Lung (tissue), 12 donors: Measurements from ENCODE around the gene DDA1. TPM values are rescaled to one million over a fixed set of nuclear protein-coding genes. Genes with fewer than 3 reads are reported as not detected.

Experiments
- ATAC-seq: fragments of 200-7000 bp; cut with Tn5 transposase; one replicate; pipeline ENCODE4 v1.9.1; 2020; ENCODE audit warnings: moderate number of reproducible peaks; ENCODE audit not compliant: insufficient read depth, low FRiP score
- DNase-seq, 3 donors: peaks; one replicate each; pipeline ENCODE4 v3.0.0-alpha.2; 2013 to 2017
- H3K27ac ChIP-seq, 2 donors: one replicate each; pipeline ENCODE4 v1.5.1; 2013; ENCODE audit warnings: mild to moderate bottlenecking in 2 of 2, moderate library complexity in 2 of 2, control low read depth in 1 of 2, inconsistent platforms in 1 of 2, low read depth in 1 of 2, low read length in 1 of 2
- H3K27me3 ChIP-seq, 3 donors: one replicate each; pipeline ENCODE4 v1.5.1; 2013; ENCODE audit warnings: low read length in 2 of 3; ENCODE audit not compliant: control insufficient read depth in 3 of 3, insufficient read depth in 3 of 3
- H3K36me3 ChIP-seq, 4 donors: one replicate each; pipeline ENCODE4 v1.5.1; 2013; ENCODE audit warnings: low read length in 4 of 4, mild to moderate bottlenecking in 1 of 4, moderate library complexity in 1 of 4; ENCODE audit not compliant: control insufficient read depth in 4 of 4, insufficient read depth in 4 of 4
- H3K4me1 ChIP-seq, 5 donors: one replicate each; pipeline ENCODE4 v1.5.1; 2013; ENCODE audit warnings: low read length in 5 of 5, mild to moderate bottlenecking in 2 of 5, moderate library complexity in 1 of 5; ENCODE audit not compliant: control insufficient read depth in 5 of 5, insufficient read depth in 5 of 5
- H3K4me3 ChIP-seq: one replicate; pipeline ENCODE4 v1.5.1; 2013; ENCODE audit warnings: mild to moderate bottlenecking, control low read depth, moderate library complexity
- H3K9ac ChIP-seq, 2 donors: one replicate each; pipeline ENCODE4 v1.5.1; 2013; ENCODE audit warnings: low read length in 2 of 2, control low read depth in 1 of 2; ENCODE audit not compliant: insufficient read depth in 1 of 2
- H3K9me3 ChIP-seq, 4 donors: one replicate each; pipeline ENCODE4 v1.5.1; 2013; ENCODE audit warnings: low read length in 3 of 4, mild to moderate bottlenecking in 1 of 4, moderate library complexity in 1 of 4; ENCODE audit not compliant: control insufficient read depth in 4 of 4, insufficient read depth in 3 of 4
- WGBS, 2 donors: extraction: QIAGEN DNeasy Blood & Tissue Kit; methylation state at CpG; one replicate each; pipeline ENCODE4 v1.1.7; 2013; 5-methylcytosine and 5-hydroxymethylcytosine counted together
- polyA plus RNA-seq, 2 donors: library from polyadenylated mRNA; stranded (reverse); fragments of 200-250 nt; gene quantifications; one replicate each; pipeline ENCODE4 v1.2.1, GENCODE V29; 2013
- total RNA-seq, 2 donors: library from RNA; depleted of rRNA in 1 of 2; stranded (reverse); fragments of >200 nt in 1 of 2; gene quantifications; one replicate each; pipeline ENCODE4 v1.2.1, GENCODE V29; 2014 to 2021
- TF ChIP-seq, protein P1 (sequence below): IDR thresholded peaks from 2 replicates; pipeline ENCODE4 v1.5.1; 2012; ENCODE audit warnings: mild to moderate bottlenecking; ENCODE audit errors: control extremely low read depth, extremely low read depth
- donor health status: control.
- donor health status: control.
- donor health status: Bipolar disorder and iron deficiency.
- donor health status: healthy.
- donor health status: DM: yes; HTN: yes; CAD: no.

Gene DDA1
- total and polyA plus RNA-seq, 4 donors: 16.1 to 66.5 (median 50.5) TPM

DNA sequence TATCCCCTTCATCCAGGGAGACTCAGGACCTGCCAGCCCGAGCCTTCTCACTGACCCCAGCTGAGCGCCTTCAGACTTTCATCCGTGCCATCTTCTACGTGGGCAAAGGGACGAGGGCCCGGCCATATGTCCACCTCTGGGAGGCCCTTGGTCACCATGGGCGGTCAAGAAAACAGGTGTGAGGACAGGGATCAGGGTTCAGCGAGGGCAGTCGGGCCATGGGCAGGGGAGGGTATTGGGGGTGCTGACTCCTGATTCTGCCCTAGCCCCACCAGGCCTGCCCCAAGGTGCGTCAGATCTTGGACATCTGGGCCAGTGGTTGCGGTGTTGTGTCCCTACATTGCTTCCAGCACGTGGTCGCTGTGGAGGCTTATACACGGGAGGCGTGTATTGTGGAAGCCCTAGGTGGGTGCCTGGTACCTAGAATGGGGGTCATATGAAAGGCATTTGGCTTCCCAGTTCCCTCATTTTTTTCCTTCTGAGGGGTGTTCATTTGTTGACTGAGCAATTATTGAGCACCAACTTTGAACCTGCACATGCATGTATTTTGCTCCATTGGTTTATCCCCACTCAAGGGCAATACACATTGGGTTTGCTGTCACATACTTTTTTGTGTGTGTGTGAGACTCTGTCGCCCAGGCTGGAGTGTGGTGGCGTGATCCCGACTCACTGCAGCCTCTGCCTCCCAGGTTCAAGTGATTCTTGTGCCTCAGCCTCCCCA is 23.8 kb upstream of the DDA1 start:
- no peak overlapping the region for H3K4me3 ChIP-seq
- TF ChIP-seq, protein P1, sequence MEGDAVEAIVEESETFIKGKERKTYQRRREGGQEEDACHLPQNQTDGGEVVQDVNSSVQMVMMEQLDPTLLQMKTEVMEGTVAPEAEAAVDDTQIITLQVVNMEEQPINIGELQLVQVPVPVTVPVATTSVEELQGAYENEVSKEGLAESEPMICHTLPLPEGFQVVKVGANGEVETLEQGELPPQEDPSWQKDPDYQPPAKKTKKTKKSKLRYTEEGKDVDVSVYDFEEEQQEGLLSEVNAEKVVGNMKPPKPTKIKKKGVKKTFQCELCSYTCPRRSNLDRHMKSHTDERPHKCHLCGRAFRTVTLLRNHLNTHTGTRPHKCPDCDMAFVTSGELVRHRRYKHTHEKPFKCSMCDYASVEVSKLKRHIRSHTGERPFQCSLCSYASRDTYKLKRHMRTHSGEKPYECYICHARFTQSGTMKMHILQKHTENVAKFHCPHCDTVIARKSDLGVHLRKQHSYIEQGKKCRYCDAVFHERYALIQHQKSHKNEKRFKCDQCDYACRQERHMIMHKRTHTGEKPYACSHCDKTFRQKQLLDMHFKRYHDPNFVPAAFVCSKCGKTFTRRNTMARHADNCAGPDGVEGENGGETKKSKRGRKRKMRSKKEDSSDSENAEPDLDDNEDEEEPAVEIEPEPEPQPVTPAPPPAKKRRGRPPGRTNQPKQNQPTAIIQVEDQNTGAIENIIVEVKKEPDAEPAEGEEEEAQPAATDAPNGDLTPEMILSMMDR: no peak
- H3K27ac ChIP-seq: no peak overlapping the region
- H3K27me3 ChIP-seq: peaks cover 0 to 3% (median 0%) of the 10 kb centered on the region in 3 donors
- no peak overlapping the region for H3K9ac ChIP-seq
- H3K9me3 ChIP-seq: no peaks in the 10 kb centered on the region
- no peaks in the 10 kb centered on the region for H3K36me3 ChIP-seq
- DNase-seq (no peak), ATAC-seq (no peak)
- WGBS, 2 donors: 91 to 92% methylated on average over 18 of the region's 18 CpGs
- peaks cover 0 to 8% (median 0%) of the 10 kb centered on the region in 5 donors for H3K4me1 ChIP-seq

DNA sequence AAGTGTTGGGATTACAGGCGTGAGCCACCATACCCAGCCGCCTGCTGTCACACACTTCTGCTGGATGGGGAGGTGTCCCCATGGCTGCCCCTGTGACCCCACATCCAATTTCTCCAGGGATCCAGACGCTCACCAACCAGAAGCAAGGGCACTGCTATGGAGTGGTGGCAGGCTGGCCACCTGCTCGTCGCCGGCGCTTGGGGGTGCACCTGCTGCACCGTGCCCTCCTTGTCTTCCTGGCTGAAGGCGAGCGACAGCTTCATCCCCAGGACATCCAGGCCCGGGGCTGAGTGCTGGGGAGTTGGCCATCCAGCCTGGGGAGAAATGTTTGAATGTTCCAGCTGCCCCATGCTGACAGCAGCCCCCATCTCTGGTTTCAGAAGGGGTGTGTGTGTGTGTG is 23.1 kb upstream of the DDA1 start:
- ATAC-seq (no peak), DNase-seq (no peak)
- Histone ChIP-seq H3K27me3 (peaks cover 0 to 3% (median 0%) of the 10 kb centered on the region in 3 donors), H3K9me3 (no peaks in the 10 kb centered on the region), H3K9ac (no peak overlapping the region), H3K4me3 (no peak overlapping the region), H3K36me3 (no peaks in the 10 kb centered on the region), H3K4me1 (peaks cover 0 to 8% (median 0%) of the 10 kb centered on the region in 5 donors), H3K27ac (no peak overlapping the region)
- TF ChIP-seq, protein P1: no peak
- 94 to 97% methylated on average over 11 of the region's 11 CpGs for WGBS, 2 donors

DNA sequence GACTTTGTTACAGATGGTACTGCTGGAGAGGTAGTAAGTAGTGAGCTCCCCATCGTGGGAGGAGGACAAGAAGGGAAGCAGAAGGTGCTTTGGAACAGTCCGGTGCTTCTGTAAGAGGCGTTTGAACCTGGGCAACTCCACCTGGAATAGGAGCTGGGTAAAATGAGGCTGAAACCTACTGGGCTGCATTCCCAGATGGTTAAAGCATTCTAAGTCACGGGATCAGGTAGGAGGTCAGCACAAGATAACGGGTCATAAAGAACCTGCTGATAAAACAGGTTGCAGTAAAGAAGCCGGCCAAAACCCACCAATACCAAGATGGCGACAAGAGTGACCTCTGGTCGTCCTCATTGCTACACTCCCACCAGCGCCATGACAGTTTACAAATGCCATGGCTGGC is 22.6 kb upstream of the DDA1 start:
- H3K4me1 ChIP-seq: peaks cover 0 to 7% (median 0%) of the 10 kb centered on the region in 5 donors
- H3K9ac ChIP-seq: no peak overlapping the region
- H3K4me3 ChIP-seq: no peak overlapping the region
- no peak for DNase-seq
- TF ChIP-seq, protein P1: no peak
- peaks cover 0 to 3% (median 0%) of the 10 kb centered on the region in 3 donors for H3K27me3 ChIP-seq
- no peak overlapping the region for H3K27ac ChIP-seq
- no peaks in the 10 kb centered on the region for H3K36me3 ChIP-seq
- ATAC-seq: no peak
- 92 to 94% methylated on average over 9 of the region's 9 CpGs for WGBS, 2 donors
- H3K9me3 ChIP-seq: no peaks in the 10 kb centered on the region

DNA sequence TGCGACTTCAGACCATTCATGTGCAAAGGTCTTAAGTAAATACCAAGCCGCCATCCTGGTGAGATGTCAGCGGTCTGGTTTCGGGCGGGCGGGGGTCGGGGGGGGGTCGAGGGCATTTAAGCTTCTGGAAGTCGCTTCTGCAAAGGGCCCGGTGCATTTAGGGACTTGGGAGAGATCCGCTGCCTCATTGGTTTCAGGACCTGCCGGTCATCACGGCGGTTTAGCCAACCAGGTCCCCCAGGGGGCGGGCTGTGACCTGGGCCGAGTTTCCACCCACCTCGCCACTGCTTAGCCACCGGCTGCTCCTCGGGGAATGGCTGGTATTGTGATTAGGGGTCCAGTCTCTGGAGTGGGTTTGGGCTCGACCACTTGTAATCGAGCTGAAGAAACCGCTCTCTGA is 19.9 kb upstream of the DDA1 start:
- Histone ChIP-seq H3K27me3 (no peaks in the 10 kb centered on the region), H3K36me3 (no peaks in the 10 kb centered on the region), H3K9me3 (no peaks in the 10 kb centered on the region), H3K9ac (no peak overlapping the region), H3K4me3 (no peak overlapping the region), H3K27ac (no peak overlapping the region), H3K4me1 (peaks cover 0 to 6% (median 0%) of the 10 kb centered on the region in 5 donors)
- TF ChIP-seq, protein P1: no peak
- 15 to 20% methylated on average over 22 of the region's 22 CpGs for whole genome bisulfite sequencing, 2 donors
- DNase-seq: peak; percentile 47 to 82 (median 68)
- ATAC-seq: no peak
